SK-N-SH treated with all-trans-retinoic acid at 6 μM for 48 hours (cell line): ENCODE data around the gene TBX18.

Experiments
- ATAC-seq: fragments of 200-7000 bp; cut with Tn5 transposase; 3 replicates; pipeline ENCODE4 v1.9.1; 2020; ENCODE audit warnings: mild to moderate bottlenecking, moderate library complexity
- ARNTL ChIP-seq: fragments of 450-650 bp; formaldehyde crosslinking; IDR thresholded peaks from 2 replicates; pipeline ENCODE4 v1.5.0; 2020; ENCODE audit warnings: low read depth, mild to moderate bottlenecking, moderate library complexity, borderline replicate concordance
- BACH2 ChIP-seq: fragments of 250-450 bp; sonication (Bioruptor Pico); IDR thresholded peaks from 2 replicates; pipeline ENCODE4 v1.9.0; 2021; ENCODE audit warnings: mild to moderate bottlenecking, borderline replicate concordance
- CSDC2 ChIP-seq: fragments of 250-450 bp; sonication (Bioruptor Pico); IDR thresholded peaks from 2 replicates; pipeline ENCODE4 v1.5.0; 2020; ENCODE audit warnings: mild to moderate bottlenecking, moderate library complexity
- GLIS3 ChIP-seq: fragments of 250-450 bp; sonication (Bioruptor Pico); IDR thresholded peaks from 2 replicates; pipeline ENCODE4 v1.5.0; 2020; ENCODE audit warnings: mild to moderate bottlenecking, moderate library complexity
- ISL1 ChIP-seq: fragments of 250-450 bp; sonication (Bioruptor Pico); IDR thresholded peaks from 2 replicates; pipeline ENCODE4 v2.1.2; 2022; ENCODE audit warnings: mild to moderate bottlenecking, moderate library complexity
- OSR1 ChIP-seq: fragments of 250-450 bp; sonication (Bioruptor Pico); IDR thresholded peaks from 2 replicates; pipeline ENCODE4 v1.8.0; 2022; ENCODE audit warnings: moderate library complexity, mild to moderate bottlenecking, inconsistent platforms
- PATZ1 ChIP-seq: fragments of 250-450 bp; sonication (Bioruptor Pico); IDR thresholded peaks from 2 replicates; pipeline ENCODE4 v1.8.0; 2020; ENCODE audit warnings: mild to moderate bottlenecking, moderate library complexity, borderline replicate concordance
- PPARA ChIP-seq: fragments of 250-450 bp; sonication (Bioruptor Pico); IDR thresholded peaks from 2 replicates; pipeline ENCODE4 v1.5.0; 2020; ENCODE audit warnings: mild to moderate bottlenecking, borderline replicate concordance
- RARB ChIP-seq: fragments of 250-450 bp; sonication (Bioruptor Pico); IDR thresholded peaks from 2 replicates; pipeline ENCODE4 v1.8.0; 2021; ENCODE audit warnings: mild to moderate bottlenecking, moderate library complexity
- TOX ChIP-seq: fragments of 250-450 bp; sonication (Bioruptor Pico); IDR thresholded peaks from 2 replicates; pipeline ENCODE4 v1.8.0; 2021; ENCODE audit warnings: mild to moderate bottlenecking, moderate library complexity, borderline replicate concordance
- ZC3H10 ChIP-seq: fragments of 250-450 bp; sonication (Bioruptor Pico); IDR thresholded peaks from 2 replicates; pipeline ENCODE4 v1.5.1; 2021; ENCODE audit warnings: mild to moderate bottlenecking, moderate library complexity
- ZFP3 ChIP-seq: fragments of 250-450 bp; sonication (Bioruptor Pico); IDR thresholded peaks from 2 replicates; pipeline ENCODE4 v1.5.0; 2020; ENCODE audit warnings: mild to moderate bottlenecking, moderate library complexity
- ZNF565 ChIP-seq: fragments of 450-650 bp; formaldehyde crosslinking; conservative IDR thresholded peaks from 2 replicates; pipeline ENCODE4 v1.5.0; 2020; ENCODE audit warnings: low read depth, mild to moderate bottlenecking, moderate library complexity
- ZNF8 ChIP-seq: fragments of 450-650 bp; formaldehyde crosslinking; IDR thresholded peaks from 2 replicates; pipeline ENCODE4 v1.5.0; 2020; ENCODE audit warnings: mild to moderate bottlenecking, moderate library complexity
- TF ChIP-seq, protein P1 (sequence below): fragments of 250-450 bp; sonication (Bioruptor Pico); IDR thresholded peaks from 2 replicates; pipeline ENCODE4 v1.8.0; 2021; ENCODE audit warnings: low read depth, mild to moderate bottlenecking, moderate library complexity, borderline replicate concordance
- TF ChIP-seq, protein P2 (sequence below): fragments of 250-450 bp; sonication (Bioruptor Pico); IDR thresholded peaks from 2 replicates; pipeline ENCODE4 v1.5.1; 2020; ENCODE audit warnings: low read depth, mild to moderate bottlenecking, moderate library complexity
- TF ChIP-seq, protein P3 (sequence below): fragments of 250-450 bp; sonication (Bioruptor Pico); IDR thresholded peaks from 2 replicates; pipeline ENCODE4 v1.5.0; 2020; ENCODE audit warnings: mild to moderate bottlenecking, moderate library complexity

TBX18 gene

GRCh38 chr6:84808491-84809061, 44.2 kb upstream of the TBX18 start:
- TF ChIP-seq, protein P1, sequence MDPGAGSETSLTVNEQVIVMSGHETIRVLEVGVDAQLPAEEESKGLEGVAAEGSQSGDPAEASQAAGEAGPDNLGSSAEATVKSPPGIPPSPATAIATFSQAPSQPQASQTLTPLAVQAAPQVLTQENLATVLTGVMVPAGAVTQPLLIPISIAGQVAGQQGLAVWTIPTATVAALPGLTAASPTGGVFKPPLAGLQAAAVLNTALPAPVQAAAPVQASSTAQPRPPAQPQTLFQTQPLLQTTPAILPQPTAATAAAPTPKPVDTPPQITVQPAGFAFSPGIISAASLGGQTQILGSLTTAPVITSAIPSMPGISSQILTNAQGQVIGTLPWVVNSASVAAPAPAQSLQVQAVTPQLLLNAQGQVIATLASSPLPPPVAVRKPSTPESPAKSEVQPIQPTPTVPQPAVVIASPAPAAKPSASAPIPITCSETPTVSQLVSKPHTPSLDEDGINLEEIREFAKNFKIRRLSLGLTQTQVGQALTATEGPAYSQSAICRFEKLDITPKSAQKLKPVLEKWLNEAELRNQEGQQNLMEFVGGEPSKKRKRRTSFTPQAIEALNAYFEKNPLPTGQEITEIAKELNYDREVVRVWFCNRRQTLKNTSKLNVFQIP (CRISPR knock-in tag), result no peak
- TF ChIP-seq ISL1, result no peak
- TF ChIP-seq PATZ1 (CRISPR knock-in tag), result no peak
- TF ChIP-seq ARNTL (CRISPR knock-in tag), result no peak
- no peak for TF ChIP-seq OSR1
- TF ChIP-seq, protein P2, sequence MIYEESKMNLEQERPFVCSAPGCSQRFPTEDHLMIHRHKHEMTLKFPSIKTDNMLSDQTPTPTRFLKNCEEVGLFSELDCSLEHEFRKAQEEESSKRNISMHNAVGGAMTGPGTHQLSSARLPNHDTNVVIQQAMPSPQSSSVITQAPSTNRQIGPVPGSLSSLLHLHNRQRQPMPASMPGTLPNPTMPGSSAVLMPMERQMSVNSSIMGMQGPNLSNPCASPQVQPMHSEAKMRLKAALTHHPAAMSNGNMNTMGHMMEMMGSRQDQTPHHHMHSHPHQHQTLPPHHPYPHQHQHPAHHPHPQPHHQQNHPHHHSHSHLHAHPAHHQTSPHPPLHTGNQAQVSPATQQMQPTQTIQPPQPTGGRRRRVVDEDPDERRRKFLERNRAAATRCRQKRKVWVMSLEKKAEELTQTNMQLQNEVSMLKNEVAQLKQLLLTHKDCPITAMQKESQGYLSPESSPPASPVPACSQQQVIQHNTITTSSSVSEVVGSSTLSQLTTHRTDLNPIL (CRISPR knock-in tag), result no peak
- no peak for ATAC-seq

DNA sequence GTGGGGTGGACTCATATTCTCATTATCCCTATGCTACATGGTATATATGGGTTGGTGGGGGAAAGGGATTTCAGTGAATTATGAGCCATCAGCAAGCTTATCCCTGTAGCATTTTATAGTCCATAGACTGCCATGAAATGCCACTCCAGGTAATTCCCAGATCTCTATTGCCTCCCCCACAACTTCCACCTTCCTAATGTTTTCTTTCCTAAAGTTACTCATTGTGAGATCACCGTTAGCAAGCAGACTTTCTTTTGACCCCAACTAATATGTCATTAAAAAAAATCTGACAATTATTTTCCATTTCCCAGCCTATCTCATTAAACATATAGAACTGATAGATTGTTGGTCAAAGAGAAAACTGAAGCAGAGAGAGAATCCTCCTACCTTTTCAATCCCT, 40.7 kb upstream of the TBX18 start:
- ATAC-seq, result no peak
- TF ChIP-seq CSDC2 (CRISPR knock-in tag) (no peak), BACH2 (CRISPR knock-in tag) (no peak), GLIS3 (CRISPR knock-in tag) (no peak), ZNF565 (CRISPR knock-in tag) (no peak), TOX (CRISPR knock-in tag) (no peak), ZC3H10 (CRISPR knock-in tag) (no peak), ZFP3 (no peak)
- TF ChIP-seq, protein P3, sequence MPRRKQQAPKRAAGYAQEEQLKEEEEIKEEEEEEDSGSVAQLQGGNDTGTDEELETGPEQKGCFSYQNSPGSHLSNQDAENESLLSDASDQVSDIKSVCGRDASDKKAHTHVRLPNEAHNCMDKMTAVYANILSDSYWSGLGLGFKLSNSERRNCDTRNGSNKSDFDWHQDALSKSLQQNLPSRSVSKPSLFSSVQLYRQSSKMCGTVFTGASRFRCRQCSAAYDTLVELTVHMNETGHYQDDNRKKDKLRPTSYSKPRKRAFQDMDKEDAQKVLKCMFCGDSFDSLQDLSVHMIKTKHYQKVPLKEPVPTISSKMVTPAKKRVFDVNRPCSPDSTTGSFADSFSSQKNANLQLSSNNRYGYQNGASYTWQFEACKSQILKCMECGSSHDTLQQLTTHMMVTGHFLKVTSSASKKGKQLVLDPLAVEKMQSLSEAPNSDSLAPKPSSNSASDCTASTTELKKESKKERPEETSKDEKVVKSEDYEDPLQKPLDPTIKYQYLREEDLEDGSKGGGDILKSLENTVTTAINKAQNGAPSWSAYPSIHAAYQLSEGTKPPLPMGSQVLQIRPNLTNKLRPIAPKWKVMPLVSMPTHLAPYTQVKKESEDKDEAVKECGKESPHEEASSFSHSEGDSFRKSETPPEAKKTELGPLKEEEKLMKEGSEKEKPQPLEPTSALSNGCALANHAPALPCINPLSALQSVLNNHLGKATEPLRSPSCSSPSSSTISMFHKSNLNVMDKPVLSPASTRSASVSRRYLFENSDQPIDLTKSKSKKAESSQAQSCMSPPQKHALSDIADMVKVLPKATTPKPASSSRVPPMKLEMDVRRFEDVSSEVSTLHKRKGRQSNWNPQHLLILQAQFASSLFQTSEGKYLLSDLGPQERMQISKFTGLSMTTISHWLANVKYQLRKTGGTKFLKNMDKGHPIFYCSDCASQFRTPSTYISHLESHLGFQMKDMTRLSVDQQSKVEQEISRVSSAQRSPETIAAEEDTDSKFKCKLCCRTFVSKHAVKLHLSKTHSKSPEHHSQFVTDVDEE (CRISPR knock-in tag), result no peak

GRCh38 chr6:84804720-84805119, 40.3 kb upstream of the TBX18 start:
- TF ChIP-seq TOX (CRISPR knock-in tag) (no peak), ISL1 (no peak), ZNF8 (CRISPR knock-in tag) (no peak)
- no peak for ATAC-seq

GRCh38 chr6:84801250-84801649, 36.9 kb upstream of the TBX18 start:
- TF ChIP-seq ZNF565 (CRISPR knock-in tag), result no peak
- no peak for TF ChIP-seq PPARA (CRISPR knock-in tag)
- no peak for TF ChIP-seq OSR1
- TF ChIP-seq RARB (CRISPR knock-in tag), result no peak
- TF ChIP-seq PATZ1 (CRISPR knock-in tag), result no peak
- no peak for TF ChIP-seq ZC3H10 (CRISPR knock-in tag)
- ATAC-seq, result no peak
